OCI-LY3 (cell line): ENCODE results near the gene ROCK2.
"Not testable (repeated sequence)": the region's sequence is repeated elsewhere in the genome, so short reads cannot be mapped to it uniquely, and the experiment has no call there.

Source experiments
- H2AFZ ChIP-seq: fragments of 200-600, 300-600 bp; shearing (Covaris generic); 2 replicates; pipeline ENCODE4 v1.6.0; 2014; ENCODE audit warnings: antibody characterized with exemption, low read depth, low read length
- H3K27ac ChIP-seq: fragments of 200-600, 300-600 bp; sonication (generic); 2 replicates; pipeline ENCODE4 v1.5.1; 2014; ENCODE audit warnings: mild to moderate bottlenecking, low read length, moderate library complexity, mixed read lengths
- H3K27me3 ChIP-seq: fragments of 200-600, 300-600 bp; sonication (generic); 2 replicates; pipeline ENCODE4 v1.6.1; 2014; ENCODE audit warnings: low read depth, low read length, mixed read lengths
- H3K36me3 ChIP-seq: fragments of 200-600, 300-600 bp; sonication (generic); replicated peaks from 2 replicates; pipeline ENCODE3; 2014; ENCODE audit warnings: low read depth, low read length, mixed read lengths
- H3K4me1 ChIP-seq: fragments of 300-600, 200-600 bp; sonication (generic); 2 replicates; pipeline ENCODE4 v1.6.1; 2014; ENCODE audit warnings: low read length, mixed read lengths
- H3K4me2 ChIP-seq: fragments of 200-600, 300-600 bp; sonication (generic); 2 replicates; pipeline ENCODE4 v1.6.1; 2014; ENCODE audit warnings: low read length, mixed read lengths
- H3K4me3 ChIP-seq: fragments of 300-600, 200-600 bp; sonication (generic); 2 replicates; pipeline ENCODE4 v1.5.1; 2014; ENCODE audit warnings: antibody characterized with exemption, mild to moderate bottlenecking, low read length, moderate library complexity
- H3K79me2 ChIP-seq: fragments of 300-600, 200-600 bp; shearing (Covaris generic); 2 replicates; pipeline ENCODE4 v1.6.1; 2014; ENCODE audit warnings: mild to moderate bottlenecking, low read length, mixed read lengths
- H3K9ac ChIP-seq: fragments of 300-600, 200-600 bp; shearing (Covaris generic); 2 replicates; pipeline ENCODE4 v1.6.0; 2014; ENCODE audit warnings: mild to moderate bottlenecking, low read length, moderate library complexity
- H3K9me3 ChIP-seq: fragments of 200-600, 300-600 bp; shearing (Covaris generic); 2 replicates; pipeline ENCODE4 v1.6.1; 2014; ENCODE audit warnings: low read length, mixed read lengths; ENCODE audit not compliant: insufficient read depth
- H4K20me1 ChIP-seq: fragments of 200-600, 300-600 bp; sonication (generic); 2 replicates; pipeline ENCODE4 v1.6.1; 2016; ENCODE audit warnings: low read length, mixed read lengths; ENCODE audit not compliant: insufficient read depth
- EZH2phosphoT487 ChIP-seq: fragments of 200-600 bp; shearing (Covaris generic); IDR thresholded peaks from 2 replicates; pipeline ENCODE4 v1.6.1; 2018; ENCODE audit warnings: antibody characterized with exemption, mixed run types, low read depth
- TF ChIP-seq, protein P1 (sequence below): fragments of 200-600, 300-600 bp; sonication (generic); IDR thresholded peaks from 2 replicates; pipeline ENCODE4 v1.5.1; 2014; ENCODE audit warnings: antibody characterized with exemption, low read length, low read depth

ROCK2 gene

GRCh38 chr2:11168488-11168887, 175.9 kb downstream of the ROCK2 start:
- Histone ChIP-seq H3K79me2 (no peaks in the 10 kb centered on the region), H3K36me3 (no peaks in the 10 kb centered on the region), H3K4me2 (no peak overlapping the region), H2AFZ (no peak overlapping the region), H3K27me3 (no peaks in the 10 kb centered on the region), H3K4me3 (no peak overlapping the region), H3K9me3 (no peaks in the 10 kb centered on the region), H4K20me1 (no peaks in the 10 kb centered on the region), H3K9ac (no peak overlapping the region), H3K4me1 (no peaks in the 10 kb centered on the region), H3K27ac (no peak overlapping the region)
- TF ChIP-seq, protein P1, sequence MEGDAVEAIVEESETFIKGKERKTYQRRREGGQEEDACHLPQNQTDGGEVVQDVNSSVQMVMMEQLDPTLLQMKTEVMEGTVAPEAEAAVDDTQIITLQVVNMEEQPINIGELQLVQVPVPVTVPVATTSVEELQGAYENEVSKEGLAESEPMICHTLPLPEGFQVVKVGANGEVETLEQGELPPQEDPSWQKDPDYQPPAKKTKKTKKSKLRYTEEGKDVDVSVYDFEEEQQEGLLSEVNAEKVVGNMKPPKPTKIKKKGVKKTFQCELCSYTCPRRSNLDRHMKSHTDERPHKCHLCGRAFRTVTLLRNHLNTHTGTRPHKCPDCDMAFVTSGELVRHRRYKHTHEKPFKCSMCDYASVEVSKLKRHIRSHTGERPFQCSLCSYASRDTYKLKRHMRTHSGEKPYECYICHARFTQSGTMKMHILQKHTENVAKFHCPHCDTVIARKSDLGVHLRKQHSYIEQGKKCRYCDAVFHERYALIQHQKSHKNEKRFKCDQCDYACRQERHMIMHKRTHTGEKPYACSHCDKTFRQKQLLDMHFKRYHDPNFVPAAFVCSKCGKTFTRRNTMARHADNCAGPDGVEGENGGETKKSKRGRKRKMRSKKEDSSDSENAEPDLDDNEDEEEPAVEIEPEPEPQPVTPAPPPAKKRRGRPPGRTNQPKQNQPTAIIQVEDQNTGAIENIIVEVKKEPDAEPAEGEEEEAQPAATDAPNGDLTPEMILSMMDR = no peak
- no peak for TF ChIP-seq EZH2phosphoT487

- Histone ChIP-seq H3K9ac (no peak overlapping the region), H3K4me2 (no peak overlapping the region), H3K79me2 (no peaks in the 10 kb centered on the region), H3K4me3 (no peak overlapping the region), H3K4me1 (peaks cover 2% of the 10 kb centered on the region), H4K20me1 (no peaks in the 10 kb centered on the region), H3K27ac (no peak overlapping the region), H2AFZ (no peak overlapping the region), H3K27me3 (no peaks in the 10 kb centered on the region), H3K9me3 (no peaks in the 10 kb centered on the region), H3K36me3 (no peaks in the 10 kb centered on the region)
- TF ChIP-seq, protein P1 = no peak
- TF ChIP-seq EZH2phosphoT487 = no peak
These were observed 178.0 kb downstream of the ROCK2 start for GRCh38 chr2:11166476-11166875.

GRCh38 chr2:11165046-11165445, 179.4 kb downstream of the ROCK2 start:
- H3K9me3 ChIP-seq, H3K27me3 ChIP-seq: not testable (repeated sequence)

GRCh38 chr2:11163439-11164317, 180.8 kb downstream of the ROCK2 start:
- Histone ChIP-seq H2AFZ (no peak overlapping the region), H3K4me1 (peaks cover 13% of the 10 kb centered on the region), H3K27me3 (no peaks in the 10 kb centered on the region), H3K9ac (no peak overlapping the region), H3K4me3 (no peak overlapping the region), H4K20me1 (no peaks in the 10 kb centered on the region), H3K9me3 (no peaks in the 10 kb centered on the region), H3K79me2 (no peaks in the 10 kb centered on the region), H3K27ac (no peak overlapping the region), H3K4me2 (no peak overlapping the region), H3K36me3 (no peaks in the 10 kb centered on the region)
- no peak for TF ChIP-seq EZH2phosphoT487
- TF ChIP-seq, protein P1 = no peak

More at GRCh38 chr2:11165046-11165445, 179.4 kb downstream of the ROCK2 start:
- H2AFZ ChIP-seq, H4K20me1 ChIP-seq, H3K36me3 ChIP-seq, H3K79me2 ChIP-seq, H3K27ac ChIP-seq, H3K4me3 ChIP-seq, H3K9ac ChIP-seq, H3K4me2 ChIP-seq: not testable (repeated sequence)
- H3K4me1 ChIP-seq = peaks cover 13% of the 10 kb centered on the region
